ENCODE data around the gene SFN.

GRCh38 chr1:26826261-26827105 lies 36.5 kb upstream of the SFN start, which contains the start of gene ZDHHC18:
- TF ChIP-seq CTCF (conservative IDR thresholded peaks at IDR 0.05; ENCODE audit: low read depth, low read length) = peak; percentile 68
- TF ChIP-seq MAZ (IDR thresholded peaks at IDR 0.05; ENCODE audit: borderline replicate concordance, low read depth, low read length) = peak; percentile 78; the same call in 1 of the 2 replicates
- TF ChIP-seq MAFK (IDR thresholded peaks at IDR 0.05; ENCODE audit: low read depth, low read length) = no peak
- no peak for TF ChIP-seq FOS (IDR thresholded peaks at IDR 0.05; ENCODE audit: low read depth, low read length)
- TF ChIP-seq POLR2A (IDR thresholded peaks at IDR 0.05; ENCODE audit: low read depth, low read length) = no peak
